ENCODE measurements around the gene ZEB1.
"Not testable (repeated sequence)": the region's sequence is repeated elsewhere in the genome, so short reads cannot be mapped to it uniquely, and the experiment has no call there.

ZEB1 gene

GRCh38 chr10:31358688-31359330 lies 39.8 kb downstream of the ZEB1 start:
- ChIA-PET POLR2A (ENCODE audit: low non-redundant PET) (no interaction called here), CTCF (no interaction called here)
- no peak for DNase-seq (ENCODE audit: low spot score)
- H3K27ac ChIP-seq, result no peak overlapping the region
- no peak for TF ChIP-seq CTCF (conservative IDR thresholded peaks at IDR 0.05; ENCODE audit: low read depth)

DNA sequence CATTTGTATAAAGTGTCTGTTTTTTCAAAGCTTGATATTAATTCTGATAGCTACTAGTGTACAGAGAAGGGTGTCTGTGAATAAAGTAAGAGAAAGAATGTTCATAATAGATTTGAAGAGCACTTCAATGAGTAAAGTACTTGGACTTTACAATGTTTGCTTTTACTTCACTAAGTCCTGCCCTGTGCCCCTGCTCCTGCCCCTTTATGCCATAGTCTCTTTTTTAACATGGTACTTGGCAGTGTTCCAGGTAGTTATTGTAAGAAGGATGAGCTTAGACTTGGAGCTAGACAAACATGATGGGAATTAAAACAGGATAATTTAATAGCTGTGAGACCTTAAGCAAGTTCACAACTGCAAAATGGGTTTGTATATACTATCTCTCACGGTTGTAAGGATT lies 41.0 kb downstream of the ZEB1 start:
- ChIA-PET POLR2A (ENCODE audit: low non-redundant PET) (no interaction called here), CTCF (no interaction called here)
- DNase-seq (ENCODE audit: low spot score), result no peak
- no peak for TF ChIP-seq CTCF (conservative IDR thresholded peaks at IDR 0.05; ENCODE audit: low read depth)
- no peak overlapping the region for H3K27ac ChIP-seq

- CTCF ChIA-PET; POLR2A ChIA-PET (ENCODE audit: low non-redundant PET); H3K27ac ChIP-seq; DNase-seq (ENCODE audit: low spot score): not testable (repeated sequence)
Observed at GRCh38 chr10:31361475-31361874, 42.5 kb downstream of the ZEB1 start.

GRCh38 chr10:31362023-31362641 lies 43.1 kb downstream of the ZEB1 start:
- DNase-seq (ENCODE audit: low spot score), result no peak
- POLR2A ChIA-PET (ENCODE audit: low non-redundant PET), result no interaction called here
- CTCF ChIA-PET, result no interaction called here

DNA sequence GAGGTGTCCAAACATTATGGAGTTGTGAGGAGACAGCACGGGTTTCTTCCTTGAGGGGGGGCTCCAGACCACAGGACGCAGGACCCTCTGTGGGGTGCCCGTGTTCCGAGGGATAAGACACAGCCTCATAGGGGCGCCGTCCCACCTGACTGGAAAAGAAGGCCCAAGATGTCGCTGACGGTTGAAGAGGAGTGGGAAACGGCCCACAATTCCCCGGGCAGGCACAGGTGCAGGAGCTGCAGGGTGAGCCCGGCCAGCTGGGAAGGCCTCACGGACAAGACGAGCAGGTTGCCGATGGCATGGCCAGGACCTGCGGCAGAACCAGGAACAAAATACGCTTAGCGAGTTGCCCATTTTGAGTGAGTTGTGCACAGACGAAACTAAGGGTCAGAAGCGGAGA lies 44.7 kb downstream of the ZEB1 start:
- H3K27ac ChIP-seq; CTCF ChIA-PET; POLR2A ChIA-PET (ENCODE audit: low non-redundant PET); DNase-seq (ENCODE audit: low spot score): not testable (repeated sequence)

More at GRCh38 chr10:31362023-31362641, 43.1 kb downstream of the ZEB1 start:
- H3K27ac ChIP-seq, result no peak overlapping the region
- no peak for TF ChIP-seq CTCF (conservative IDR thresholded peaks at IDR 0.05; ENCODE audit: low read depth)

GRCh38 chr10:31364238-31364637 lies 45.2 kb downstream of the ZEB1 start:
- H3K27ac ChIP-seq; POLR2A ChIA-PET (ENCODE audit: low non-redundant PET); DNase-seq (ENCODE audit: low spot score); CTCF ChIA-PET: not testable (repeated sequence)

DNA sequence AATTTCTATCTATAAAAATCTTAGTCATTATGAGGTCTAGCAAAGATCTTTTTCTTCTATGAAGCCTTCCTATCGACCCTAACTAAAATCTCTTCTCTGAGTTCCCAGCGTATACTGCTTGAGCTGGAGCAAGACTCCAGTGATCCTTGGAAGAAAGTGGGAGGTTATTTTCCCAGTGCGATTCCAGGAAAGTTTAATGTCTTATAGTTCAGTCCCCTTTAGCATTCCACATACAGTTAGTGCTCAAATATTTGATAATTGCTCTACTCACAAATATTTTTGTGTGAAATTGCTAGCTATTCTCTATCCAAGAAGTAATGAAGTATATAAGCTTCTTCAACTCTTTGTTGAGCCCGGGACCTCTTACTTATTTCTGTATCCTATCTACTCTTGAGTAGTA lies 47.7 kb downstream of the ZEB1 start:
- ChIA-PET POLR2A (ENCODE audit: low non-redundant PET) (no interaction called here), CTCF (no interaction called here)
- no peak overlapping the region for H3K27ac ChIP-seq
- no peak for DNase-seq (ENCODE audit: low spot score)
- no peak for TF ChIP-seq CTCF (conservative IDR thresholded peaks at IDR 0.05; ENCODE audit: low read depth)

- H3K27ac ChIP-seq, result no peak overlapping the region
- ChIA-PET CTCF (no interaction called here), POLR2A (ENCODE audit: low non-redundant PET) (no interaction called here)
- no peak for DNase-seq (ENCODE audit: low spot score)
- no peak for TF ChIP-seq CTCF (conservative IDR thresholded peaks at IDR 0.05; ENCODE audit: low read depth)
Observed at GRCh38 chr10:31368724-31369123, 49.7 kb downstream of the ZEB1 start.
